Measurements from ENCODE around the gene ATF2. TPM values are rescaled to one million over a fixed set of nuclear protein-coding genes. Genes with fewer than 3 reads are reported as not detected.

ATF2 gene
- total and polyA plus RNA-seq, 2 of the 13 experiments (the other 11 are each of a cell fraction or from before 2014, with no cell fraction given), result 91.6 to 95.1 TPM

DNA sequence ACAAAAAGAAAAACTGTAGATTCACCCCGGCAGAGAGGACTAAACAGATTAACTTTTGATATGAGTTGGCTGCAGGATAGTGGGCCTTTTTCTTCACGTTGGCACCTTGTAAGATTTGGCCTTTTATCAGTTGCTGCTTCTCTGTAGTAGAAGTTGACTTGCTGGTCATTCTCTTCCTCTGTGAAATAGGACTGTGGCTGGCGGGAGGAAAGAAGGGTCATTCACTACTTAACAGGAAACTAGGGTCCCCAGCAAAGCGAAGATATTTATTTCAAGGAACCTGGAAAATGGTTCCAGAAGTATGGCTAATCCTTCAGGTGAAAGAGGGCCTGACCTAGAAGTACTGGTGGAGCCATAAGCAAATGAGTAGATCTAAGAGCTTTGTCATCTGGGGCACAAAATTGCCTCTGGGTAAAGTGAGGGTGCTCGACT, 13.9 kb upstream of the ATF2 start (continued):
- TF ChIP-seq, protein P1, sequence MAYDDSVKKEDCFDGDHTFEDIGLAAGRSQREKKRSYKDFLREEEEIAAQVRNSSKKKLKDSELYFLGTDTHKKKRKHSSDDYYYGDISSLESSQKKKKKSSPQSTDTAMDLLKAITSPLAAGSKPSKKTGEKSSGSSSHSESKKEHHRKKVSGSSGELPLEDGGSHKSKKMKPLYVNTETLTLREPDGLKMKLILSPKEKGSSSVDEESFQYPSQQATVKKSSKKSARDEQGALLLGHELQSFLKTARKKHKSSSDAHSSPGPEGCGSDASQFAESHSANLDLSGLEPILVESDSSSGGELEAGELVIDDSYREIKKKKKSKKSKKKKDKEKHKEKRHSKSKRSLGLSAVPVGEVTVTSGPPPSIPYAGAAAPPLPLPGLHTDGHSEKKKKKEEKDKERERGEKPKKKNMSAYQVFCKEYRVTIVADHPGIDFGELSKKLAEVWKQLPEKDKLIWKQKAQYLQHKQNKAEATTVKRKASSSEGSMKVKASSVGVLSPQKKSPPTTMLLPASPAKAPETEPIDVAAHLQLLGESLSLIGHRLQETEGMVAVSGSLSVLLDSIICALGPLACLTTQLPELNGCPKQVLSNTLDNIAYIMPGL (CRISPR knock-in tag; IDR thresholded peaks at IDR 0.05; ENCODE audit: borderline replicate concordance in 1 of 2, low read depth in 1 of 2), result no peak
- TF ChIP-seq, protein P2, sequence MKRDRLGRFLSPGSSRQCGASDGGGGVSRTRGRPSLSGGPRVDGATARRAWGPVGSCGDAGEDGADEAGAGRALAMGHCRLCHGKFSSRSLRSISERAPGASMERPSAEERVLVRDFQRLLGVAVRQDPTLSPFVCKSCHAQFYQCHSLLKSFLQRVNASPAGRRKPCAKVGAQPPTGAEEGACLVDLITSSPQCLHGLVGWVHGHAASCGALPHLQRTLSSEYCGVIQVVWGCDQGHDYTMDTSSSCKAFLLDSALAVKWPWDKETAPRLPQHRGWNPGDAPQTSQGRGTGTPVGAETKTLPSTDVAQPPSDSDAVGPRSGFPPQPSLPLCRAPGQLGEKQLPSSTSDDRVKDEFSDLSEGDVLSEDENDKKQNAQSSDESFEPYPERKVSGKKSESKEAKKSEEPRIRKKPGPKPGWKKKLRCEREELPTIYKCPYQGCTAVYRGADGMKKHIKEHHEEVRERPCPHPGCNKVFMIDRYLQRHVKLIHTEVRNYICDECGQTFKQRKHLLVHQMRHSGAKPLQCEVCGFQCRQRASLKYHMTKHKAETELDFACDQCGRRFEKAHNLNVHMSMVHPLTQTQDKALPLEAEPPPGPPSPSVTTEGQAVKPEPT (CRISPR knock-in tag; IDR thresholded peaks at IDR 0.05; ENCODE audit: low read depth), result no peak
- TF ChIP-seq EHMT2 (IDR thresholded peaks at IDR 0.05; ENCODE audit: borderline replicate concordance, low read depth, low read length) (peak; percentile 81; the same call in 1 of the 2 replicates), SRSF1 (optimal IDR thresholded peaks at IDR 0.05; ENCODE audit: low read depth, low read length) (no peak), KMT2B (CRISPR knock-in tag; IDR thresholded peaks at IDR 0.05) (no peak), REPIN1 (CRISPR knock-in tag; IDR thresholded peaks at IDR 0.05; ENCODE audit: borderline replicate concordance, low read depth) (no peak), MLLT10 (CRISPR knock-in tag; IDR thresholded peaks at IDR 0.05) (no peak), ZNF136 (CRISPR knock-in tag; IDR thresholded peaks at IDR 0.05; ENCODE audit: low read depth) (0 out of 2 replicates have a peak, but pooled peaks have one; percentile 0), RBFOX2 (IDR thresholded peaks at IDR 0.05; ENCODE audit: low read depth, low read length) (no peak), ZNF432 (CRISPR knock-in tag; IDR thresholded peaks at IDR 0.05; ENCODE audit: borderline replicate concordance) (no peak), MATR3 (CRISPR knock-in tag; IDR thresholded peaks at IDR 0.05) (no peak)
- TF ChIP-seq, protein P3, sequence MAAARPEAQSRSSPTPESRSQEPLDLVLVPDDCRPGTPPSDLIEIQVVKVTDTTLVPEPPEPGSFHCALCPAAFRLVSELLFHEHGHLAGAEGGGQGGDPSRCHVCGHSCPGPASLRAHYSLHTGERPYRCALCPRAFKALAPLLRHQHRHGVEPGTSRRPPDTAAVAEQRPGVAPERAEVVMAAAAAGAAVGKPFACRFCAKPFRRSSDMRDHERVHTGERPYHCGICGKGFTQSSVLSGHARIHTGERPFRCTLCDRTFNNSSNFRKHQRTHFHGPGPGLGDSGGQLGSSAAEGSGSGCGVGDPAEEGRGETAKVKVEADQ (CRISPR knock-in tag; IDR thresholded peaks at IDR 0.05; ENCODE audit: borderline replicate concordance), result no peak
- TF ChIP-seq, protein P4, sequence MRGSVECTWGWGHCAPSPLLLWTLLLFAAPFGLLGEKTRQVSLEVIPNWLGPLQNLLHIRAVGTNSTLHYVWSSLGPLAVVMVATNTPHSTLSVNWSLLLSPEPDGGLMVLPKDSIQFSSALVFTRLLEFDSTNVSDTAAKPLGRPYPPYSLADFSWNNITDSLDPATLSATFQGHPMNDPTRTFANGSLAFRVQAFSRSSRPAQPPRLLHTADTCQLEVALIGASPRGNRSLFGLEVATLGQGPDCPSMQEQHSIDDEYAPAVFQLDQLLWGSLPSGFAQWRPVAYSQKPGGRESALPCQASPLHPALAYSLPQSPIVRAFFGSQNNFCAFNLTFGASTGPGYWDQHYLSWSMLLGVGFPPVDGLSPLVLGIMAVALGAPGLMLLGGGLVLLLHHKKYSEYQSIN (CRISPR knock-in tag; IDR thresholded peaks at IDR 0.05; ENCODE audit: borderline replicate concordance), result no peak
- TF ChIP-seq, protein P5, sequence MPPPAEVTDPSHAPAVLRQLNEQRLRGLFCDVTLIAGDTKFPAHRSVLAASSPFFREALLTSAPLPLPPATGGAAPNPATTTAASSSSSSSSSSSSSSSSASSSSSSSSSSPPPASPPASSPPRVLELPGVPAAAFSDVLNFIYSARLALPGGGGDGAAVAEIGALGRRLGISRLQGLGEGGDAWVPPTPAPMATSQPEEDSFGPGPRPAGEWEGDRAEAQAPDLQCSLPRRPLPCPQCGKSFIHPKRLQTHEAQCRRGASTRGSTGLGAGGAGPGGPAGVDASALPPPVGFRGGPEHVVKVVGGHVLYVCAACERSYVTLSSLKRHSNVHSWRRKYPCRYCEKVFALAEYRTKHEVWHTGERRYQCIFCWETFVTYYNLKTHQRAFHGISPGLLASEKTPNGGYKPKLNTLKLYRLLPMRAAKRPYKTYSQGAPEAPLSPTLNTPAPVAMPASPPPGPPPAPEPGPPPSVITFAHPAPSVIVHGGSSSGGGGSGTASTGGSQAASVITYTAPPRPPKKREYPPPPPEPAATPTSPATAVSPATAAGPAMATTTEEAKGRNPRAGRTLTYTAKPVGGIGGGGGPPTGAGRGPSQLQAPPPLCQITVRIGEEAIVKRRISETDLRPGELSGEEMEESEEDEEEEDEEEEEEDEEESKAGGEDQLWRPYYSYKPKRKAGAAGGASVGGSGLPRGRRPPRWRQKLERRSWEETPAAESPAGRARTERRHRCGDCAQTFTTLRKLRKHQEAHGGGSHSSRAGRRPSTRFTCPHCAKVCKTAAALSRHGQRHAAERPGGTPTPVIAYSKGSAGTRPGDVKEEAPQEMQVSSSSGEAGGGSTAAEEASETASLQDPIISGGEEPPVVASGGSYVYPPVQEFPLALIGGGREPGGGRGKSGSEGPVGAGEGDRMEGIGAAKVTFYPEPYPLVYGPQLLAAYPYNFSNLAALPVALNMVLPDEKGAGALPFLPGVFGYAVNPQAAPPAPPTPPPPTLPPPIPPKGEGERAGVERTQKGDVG (CRISPR knock-in tag; IDR thresholded peaks at IDR 0.05; ENCODE audit: borderline replicate concordance), result no peak
- TF ChIP-seq, protein P6, sequence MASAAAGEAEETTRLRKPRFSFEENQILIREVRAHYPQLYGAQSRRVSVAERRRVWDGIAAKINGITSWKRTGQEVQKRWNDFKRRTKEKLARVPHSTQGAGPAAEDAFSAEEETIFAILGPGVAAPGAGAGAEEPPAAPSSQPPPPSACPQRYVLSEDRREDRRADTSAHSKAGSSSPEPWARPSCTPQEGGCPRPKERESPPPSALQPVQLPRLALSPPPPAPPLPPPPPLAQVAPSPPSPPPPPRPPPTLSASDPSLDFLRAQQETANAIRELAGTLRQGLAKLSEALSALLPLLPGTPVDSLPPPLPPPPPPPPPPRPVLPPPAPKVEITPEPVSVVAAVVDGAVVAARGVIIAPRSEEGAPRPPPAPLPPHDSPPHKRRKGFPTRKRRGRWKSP (CRISPR knock-in tag; IDR thresholded peaks at IDR 0.05), result no peak; the same call in 1 of the 2 replicates

All from HepG2 (cell line).